NB4 (cell line): ENCODE results near the gene ZNF766.

Experiments
- CTCF ChIP-seq: IDR thresholded peaks from one replicate; pipeline ENCODE4 v1.5.1; 2012; ENCODE audit warnings: low read depth, low read length
- MYC ChIP-seq: IDR thresholded peaks from 2 replicates; pipeline ENCODE4 v1.6.1; 2011; ENCODE audit warnings: low read depth, low read length
- POLR2A ChIP-seq: IDR thresholded peaks from 2 replicates; pipeline ENCODE4 v1.6.1; 2011; ENCODE audit warnings: mild to moderate bottlenecking; ENCODE audit not compliant: insufficient read length; ENCODE audit errors: extremely low read depth
- TF ChIP-seq, protein P1 (sequence below): IDR thresholded peaks from 2 replicates; pipeline ENCODE4 v1.6.1; 2011; ENCODE audit warnings: low read depth, low read length

DNA sequence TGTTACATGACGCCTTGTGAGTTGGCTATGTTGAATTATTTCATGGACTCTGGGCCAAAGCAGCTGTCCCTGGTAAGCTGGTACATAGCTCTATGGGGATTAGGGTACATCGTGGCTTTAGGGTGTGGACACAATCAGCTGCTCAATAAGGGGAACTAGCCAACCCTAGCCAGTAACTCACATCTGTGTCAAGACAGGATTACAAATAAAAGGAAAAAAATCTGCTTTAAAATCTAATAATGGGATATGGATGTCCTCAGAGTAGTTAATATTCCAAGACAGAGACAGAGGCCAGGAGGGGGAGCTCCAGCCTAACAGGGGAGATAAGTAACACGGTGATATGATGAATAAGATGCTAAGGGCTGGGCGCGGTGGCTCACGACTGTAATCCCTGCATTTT is 21.1 kb upstream of the ZNF766 start:
- TF ChIP-seq CTCF = peak; percentile 42
- TF ChIP-seq, protein P1, sequence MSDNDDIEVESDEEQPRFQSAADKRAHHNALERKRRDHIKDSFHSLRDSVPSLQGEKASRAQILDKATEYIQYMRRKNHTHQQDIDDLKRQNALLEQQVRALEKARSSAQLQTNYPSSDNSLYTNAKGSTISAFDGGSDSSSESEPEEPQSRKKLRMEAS = no peak
- TF ChIP-seq POLR2A = no peak
- TF ChIP-seq MYC = no peak
